ENCODE data around the gene CMPK2. TPM values are rescaled to one million over a fixed set of nuclear protein-coding genes. Genes with fewer than 3 reads are reported as not detected.

CMPK2 gene
- total RNA-seq, 1 experiment from 2014 or later: 2.6 TPM

Other genes with a start within 250 kb of the CMPK2 start
- gene RSAD2, start 11.9 kb upstream of the CMPK2 start, total RNA-seq (2014; rRNA removed; shearing (Covaris generic)): 0.48 TPM in 1 of 2 replicates, not detected in the other
- 83.1 and 85.8 TPM in 2 replicates for gene RNF144A, start 51.5 kb upstream of the CMPK2 start, total RNA-seq (2014; rRNA removed; shearing (Covaris generic))